Measurements from ENCODE around the gene TAF8. TPM values are rescaled to one million over a fixed set of nuclear protein-coding genes. Genes with fewer than 3 reads are reported as not detected.

Gene TAF8
- polyA plus RNA-seq, 3 donors, result 18.6 to 28.1 (median 26.3) TPM

DNA sequence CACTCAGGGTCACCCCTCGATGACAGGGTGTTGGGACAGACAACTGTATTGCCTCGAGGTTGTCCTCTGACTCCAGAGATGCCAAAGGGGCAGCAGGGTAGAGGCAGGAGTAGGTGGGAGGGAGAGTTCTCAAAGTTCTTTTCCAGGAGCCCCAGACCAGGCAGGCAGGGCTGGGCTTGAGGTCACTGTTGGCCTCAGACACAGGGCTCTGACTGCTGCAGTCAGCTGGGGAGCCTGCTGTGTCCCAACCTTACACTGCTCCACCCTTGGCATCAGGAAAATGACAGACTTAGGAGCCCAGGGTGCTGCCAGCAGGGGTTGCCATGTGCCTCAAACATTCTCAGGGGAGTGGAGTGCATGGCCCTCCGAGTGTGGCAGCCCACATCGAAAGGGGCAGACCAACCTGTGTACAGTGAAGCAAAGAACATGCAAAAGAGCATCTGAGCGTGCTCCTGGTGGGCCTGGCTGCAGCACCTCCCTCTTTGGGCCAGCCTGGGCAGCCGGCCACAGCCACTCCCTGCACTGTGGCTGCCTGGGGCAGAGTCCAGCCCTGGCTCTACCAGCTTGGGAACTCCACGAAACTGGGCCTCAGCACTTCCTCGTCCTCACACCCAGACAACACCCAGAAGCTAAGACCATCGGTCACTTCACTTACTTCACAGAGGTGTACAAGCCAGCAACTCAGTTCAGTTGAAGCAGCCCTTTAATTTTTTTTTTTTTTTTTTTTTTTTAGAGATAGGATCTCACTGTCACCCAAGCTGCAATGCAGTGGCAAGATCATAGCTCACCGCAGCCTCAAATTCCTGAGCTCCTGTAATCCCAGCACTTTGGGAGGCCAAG lies 68.1 kb downstream of the TAF8 start:
- DNase-seq, result no peak

DNA sequence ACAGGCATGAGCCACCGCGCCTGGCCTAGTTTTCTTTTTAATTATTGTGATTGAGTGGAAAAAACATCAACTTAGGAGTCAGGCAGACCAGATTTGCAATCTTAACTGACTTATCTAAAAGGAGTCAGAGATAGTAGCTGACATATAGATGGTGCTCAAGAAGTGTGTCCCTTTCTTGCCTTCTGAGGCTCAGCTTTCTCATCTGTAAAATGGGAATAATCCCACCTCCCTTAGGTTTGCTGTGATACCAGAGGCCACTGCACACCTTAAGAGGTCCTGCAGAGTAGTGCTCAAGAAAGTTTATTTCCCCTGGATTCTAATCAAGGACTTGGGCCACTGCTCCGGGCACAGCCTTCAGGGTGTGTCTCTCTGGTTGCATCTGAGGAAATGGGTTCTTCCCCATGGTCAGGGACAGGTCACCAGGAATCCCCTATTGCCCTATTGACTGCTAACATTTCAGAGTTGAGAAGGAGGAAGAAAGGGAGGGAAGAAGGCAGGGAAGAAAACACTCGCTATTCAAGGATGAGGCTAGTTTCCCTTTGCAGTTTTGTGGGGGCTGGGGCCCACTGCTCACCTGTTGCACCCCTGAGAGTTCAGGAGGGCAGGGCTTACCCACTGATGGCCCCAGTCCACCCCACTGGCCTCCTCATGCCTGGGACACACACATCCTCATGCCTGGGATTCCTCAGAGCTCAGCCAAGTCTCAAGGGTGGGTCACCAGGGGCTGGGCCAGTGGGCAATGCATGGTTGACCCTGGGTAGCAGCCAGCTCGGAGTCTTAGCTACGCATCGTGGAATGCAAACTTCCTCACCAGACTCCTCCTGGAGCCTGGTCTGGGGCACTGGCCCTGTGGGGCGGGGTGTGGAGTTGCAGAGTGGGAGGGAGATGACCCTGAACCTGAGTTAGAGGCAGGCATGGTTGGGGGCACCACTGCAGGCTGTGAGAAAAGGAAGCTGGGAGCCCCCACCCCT lies 70.9 kb downstream of the TAF8 start:
- no peak for DNase-seq

DNA sequence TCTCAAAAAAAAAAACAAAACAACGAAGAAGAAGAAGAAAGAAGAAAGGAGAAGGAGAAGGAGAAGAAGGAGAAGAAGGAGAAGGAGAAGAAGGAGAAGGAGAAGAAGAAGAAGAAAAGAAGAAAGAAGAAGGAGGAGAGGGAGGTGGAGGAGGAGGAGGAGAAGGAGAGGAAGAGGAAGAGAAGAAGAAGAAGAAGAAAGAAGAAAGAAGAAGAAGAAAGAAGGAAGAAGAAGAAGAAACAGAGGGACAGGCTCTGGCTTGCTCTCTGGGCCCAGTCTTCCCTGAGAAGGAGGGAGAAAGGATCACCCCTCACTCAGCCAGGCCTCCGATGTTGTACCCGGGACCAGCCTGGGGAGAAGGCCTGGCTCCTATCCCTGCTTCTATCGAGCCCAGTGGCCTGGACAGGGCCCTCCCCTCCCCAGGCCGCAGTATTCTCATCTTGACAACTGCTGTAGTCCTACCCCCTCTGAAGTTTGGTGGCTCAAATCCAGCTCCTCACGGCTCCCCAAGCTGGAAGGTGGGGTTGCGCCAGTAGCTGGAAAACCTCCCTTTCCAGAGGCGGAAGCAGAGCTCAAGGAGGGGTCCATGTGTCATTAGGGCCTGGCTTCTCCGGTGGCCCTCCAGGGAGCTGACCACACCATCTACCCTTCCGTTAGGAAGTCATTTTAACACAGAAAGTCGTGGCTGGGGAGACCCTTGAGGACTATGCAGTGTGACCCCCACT lies 73.2 kb downstream of the TAF8 start:
- no peak for DNase-seq

DNA sequence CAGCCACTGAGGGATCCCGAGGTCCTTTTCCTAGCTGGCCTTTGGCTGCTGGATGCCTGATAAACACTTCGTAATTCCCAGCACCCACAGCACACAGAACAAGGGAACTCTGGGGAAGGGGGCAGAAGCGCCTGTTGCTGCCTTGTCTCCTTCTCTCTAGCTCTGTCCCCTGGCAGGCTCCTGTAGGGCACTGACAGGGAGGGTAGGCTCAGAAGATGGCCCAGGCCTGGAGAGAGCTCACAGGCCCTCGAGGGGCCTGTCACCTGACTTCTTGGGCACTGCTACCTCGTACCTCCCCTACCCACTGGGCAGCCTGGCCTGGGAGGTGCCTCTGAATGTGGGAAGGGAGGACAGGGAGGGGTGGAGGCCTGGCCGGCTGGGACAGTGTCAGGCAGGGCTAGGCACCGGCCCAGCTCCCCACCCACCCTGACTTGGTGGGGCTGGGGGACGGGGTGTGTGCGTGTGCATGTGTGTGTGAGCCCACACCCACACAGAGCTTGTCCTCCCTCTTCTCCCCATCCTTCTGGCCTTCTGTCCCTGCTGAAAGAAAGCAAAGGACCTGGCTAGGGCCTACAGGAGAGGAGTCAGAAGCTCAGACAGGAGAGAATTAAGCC lies 74.0 kb downstream of the TAF8 start:
- no peak for DNase-seq

- DNase-seq, result no peak
Measured at GRCh38 chr6:42125231-42125630, 74.9 kb downstream of the TAF8 start.

DNA sequence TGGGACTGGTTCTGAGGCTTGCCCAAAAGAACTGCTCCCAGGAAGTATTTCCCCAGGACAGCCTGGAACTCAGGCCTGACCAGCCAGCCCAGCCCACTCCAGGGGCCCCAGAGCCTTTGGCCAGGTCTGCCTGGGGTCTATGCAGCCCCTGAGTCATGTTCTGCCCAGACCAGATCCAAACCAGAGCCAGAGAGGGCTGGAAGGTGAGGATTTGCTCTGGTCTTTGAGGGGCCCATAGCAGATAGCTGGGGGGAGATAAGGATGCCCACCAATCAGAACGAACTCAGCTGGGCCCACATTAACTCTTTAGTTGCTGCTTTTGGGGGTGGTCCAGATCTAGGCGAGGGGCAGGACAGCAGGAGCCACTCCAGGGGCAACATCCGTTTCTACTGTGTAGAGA lies 75.3 kb downstream of the TAF8 start:
- no peak for DNase-seq

DNA sequence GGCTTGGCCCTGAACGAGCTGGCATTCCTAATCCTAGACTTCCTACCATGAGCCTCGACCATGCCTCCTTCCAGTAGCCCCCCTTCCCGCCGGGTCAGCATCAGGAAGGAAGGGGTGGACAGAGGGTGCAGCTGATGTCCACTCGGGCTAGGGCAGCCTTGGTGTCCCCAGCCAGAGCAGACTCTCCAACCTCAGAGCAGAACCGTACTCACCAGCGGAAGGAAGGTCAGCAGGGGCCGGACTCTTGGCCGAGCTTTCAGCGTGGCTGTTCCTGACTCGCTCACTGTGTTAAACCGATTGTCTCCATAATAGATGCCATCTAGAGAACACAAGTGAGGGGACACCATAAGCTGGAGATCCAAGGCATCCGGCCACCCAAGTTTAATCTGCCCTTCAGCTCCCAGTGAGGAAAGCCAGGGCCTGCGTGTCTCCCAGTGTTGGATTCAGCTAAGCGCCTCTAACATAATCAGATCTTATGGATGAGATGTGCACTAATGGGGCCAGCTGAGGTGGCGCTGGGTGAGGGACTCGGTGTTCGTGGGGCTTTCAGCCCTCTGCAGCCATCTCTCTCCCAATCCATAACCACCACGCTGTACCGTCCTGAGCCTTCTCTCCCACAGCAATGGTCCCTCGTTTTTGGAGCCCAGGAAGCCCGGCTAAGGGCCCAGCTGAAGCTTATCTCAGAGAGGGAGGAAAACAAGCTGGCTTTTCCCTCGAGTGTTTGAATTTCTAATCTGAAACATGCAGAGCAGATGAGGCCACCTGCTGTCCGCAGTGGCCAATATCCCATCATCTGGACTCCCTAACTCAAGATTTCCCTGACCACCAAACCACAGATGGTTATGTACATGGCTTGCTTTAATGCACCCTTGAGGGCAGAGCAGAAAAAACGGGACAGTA lies 78.4 kb downstream of the TAF8 start:
- DNase-seq, result no peak

DNA sequence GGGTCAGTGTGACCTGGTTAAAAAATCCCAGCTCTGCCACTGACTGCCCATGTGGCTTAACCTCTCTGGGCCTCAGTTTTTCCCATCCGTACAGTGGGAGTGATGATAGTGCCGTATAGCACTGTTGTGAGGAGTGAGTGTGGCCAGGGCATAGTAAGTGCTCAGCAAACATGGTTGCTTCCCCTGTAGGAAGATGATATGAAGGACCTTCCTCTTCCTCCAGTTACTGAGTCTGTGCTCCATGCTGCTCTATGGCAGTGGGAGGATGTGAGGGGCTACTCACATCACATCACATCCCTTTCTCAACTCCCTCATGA lies 79.0 kb downstream of the TAF8 start:
- DNase-seq, result no peak

DNA sequence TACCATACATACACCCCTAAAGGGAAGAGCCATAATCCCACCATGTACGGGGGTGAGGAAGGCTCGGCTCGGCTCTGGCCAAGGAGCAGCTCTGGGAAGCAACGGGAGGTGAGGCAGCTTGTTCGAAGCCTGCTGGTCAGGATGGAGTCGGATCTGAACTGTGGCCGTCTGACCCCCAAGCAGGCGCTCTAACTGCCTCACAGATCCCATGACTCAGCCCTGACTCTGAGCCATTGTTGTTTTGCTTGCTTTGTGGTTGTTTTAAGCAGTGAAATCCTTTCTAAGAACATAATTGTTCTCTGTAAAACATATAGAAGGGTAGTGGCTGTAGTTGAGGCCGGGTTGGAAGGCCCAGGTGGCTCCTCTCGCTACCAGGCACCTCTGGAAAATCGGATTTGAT lies 81.2 kb downstream of the TAF8 start:
- no peak for DNase-seq

GRCh38 chr6:42133926-42134325 lies 83.6 kb downstream of the TAF8 start:
- DNase-seq, result no peak

DNA sequence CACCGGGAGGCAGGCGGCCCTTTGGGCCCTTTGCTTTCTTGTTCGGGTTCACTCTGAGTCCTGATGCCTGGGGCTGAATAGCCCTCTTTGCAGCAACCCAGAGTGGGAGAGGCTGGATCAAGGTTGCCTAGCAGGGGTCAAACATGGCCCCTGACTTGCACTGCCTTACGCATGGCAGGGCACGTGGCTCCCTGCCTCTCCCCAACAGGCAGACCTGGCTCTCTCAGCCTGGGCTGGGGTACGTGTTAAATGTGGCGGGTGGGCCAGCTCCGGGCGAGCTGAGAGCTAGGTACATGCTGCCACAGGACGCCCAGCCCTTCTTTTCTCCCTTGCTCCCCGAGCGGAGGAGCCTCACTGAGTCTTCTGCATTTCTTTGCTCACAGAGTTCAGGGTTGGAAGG lies 84.8 kb downstream of the TAF8 start:
- no peak for DNase-seq

- DNase-seq, result no peak
Measured at GRCh38 chr6:42135722-42136121, 85.4 kb downstream of the TAF8 start.

DNA sequence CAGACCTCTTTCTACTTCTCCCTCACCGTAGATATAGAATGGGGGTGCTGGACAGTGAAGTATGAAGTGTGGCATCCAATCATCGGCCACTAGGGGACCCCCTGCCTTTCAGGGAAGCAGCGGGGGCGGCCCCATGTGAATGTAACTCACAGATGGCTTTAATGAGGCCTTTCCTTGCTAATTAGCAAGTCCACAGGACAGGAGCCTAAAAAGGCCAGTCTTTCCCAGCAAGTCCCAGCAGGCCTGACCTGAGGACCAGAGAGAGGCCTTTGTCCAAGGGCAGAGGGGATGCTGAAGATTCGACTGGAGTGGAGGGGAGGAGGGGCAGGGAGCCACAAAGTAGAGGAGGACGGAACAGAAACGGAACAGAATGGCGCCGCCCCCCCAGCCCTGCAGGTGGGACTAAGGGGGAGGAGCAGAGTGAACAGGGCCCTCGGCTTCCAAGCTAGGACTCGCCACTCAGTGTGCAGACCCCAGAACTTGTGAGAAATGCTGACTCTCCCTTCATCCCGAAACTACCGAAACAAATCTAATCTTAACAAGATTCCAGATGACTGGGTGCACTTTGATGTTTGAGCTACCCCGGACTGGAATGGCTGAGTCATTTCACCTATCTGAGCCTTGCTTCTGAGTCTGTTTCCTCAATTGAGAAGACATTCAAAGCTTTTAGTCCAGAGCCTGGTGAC lies 86.3 kb downstream of the TAF8 start:
- DNase-seq, result peak; percentile 36

Other genes with a start within 250 kb of the TAF8 start
- gene USP49, start 155.1 kb upstream of the TAF8 start, polyA plus RNA-seq (ENCODE audit: insufficient read length in 3 of 3), result 10 to 100 TPM in 2 of 3 donors, 1 to 10 TPM in 1; 9.9 to 16.9 (median 14.9) TPM
- gene MED20, start 129.4 kb upstream of the TAF8 start, polyA plus RNA-seq (ENCODE audit: insufficient read length in 3 of 3), result 10 to 100 TPM; 34.1 to 38.8 (median 35.4) TPM
- gene BYSL, start 129.0 kb upstream of the TAF8 start, polyA plus RNA-seq (ENCODE audit: insufficient read length in 3 of 3), result 10 to 100 TPM; 27.9 to 34.0 (median 29.4) TPM
- gene CCND3, start 108.7 kb upstream of the TAF8 start, polyA plus RNA-seq (ENCODE audit: insufficient read length in 3 of 3), result 10 to 100 TPM; 25.9 to 32.8 (median 32.7) TPM
- gene C6orf132, start 92.1 kb downstream of the TAF8 start, polyA plus RNA-seq (ENCODE audit: insufficient read length in 3 of 3), result 1 to 10 TPM; 5.0 to 5.8 (median 5.2) TPM
- gene GUCA1A, start 122.8 kb downstream of the TAF8 start, polyA plus RNA-seq (ENCODE audit: insufficient read length in 3 of 3), result under 1 TPM in 1 of 3 donors, not detected in 2; 0.24 TPM
- gene GUCA1B, start 144.4 kb downstream of the TAF8 start, polyA plus RNA-seq (ENCODE audit: insufficient read length in 3 of 3), result 1 to 10 TPM; 1.3 to 2.7 (median 1.8) TPM
- 10 to 100 TPM; 26.2 to 29.3 (median 26.9) TPM for gene MRPS10, start 167.3 kb downstream of the TAF8 start, polyA plus RNA-seq (ENCODE audit: insufficient read length in 3 of 3)

Data from renal pelvis (tissue), 4 donors.